ENCODE results near the gene FBXL15. TPM values are rescaled to one million over a fixed set of nuclear protein-coding genes. Genes with fewer than 3 reads are reported as not detected.

FBXL15 gene
- total RNA-seq, 1 experiment from 2014 or later, result 13.7 TPM

Small RNA genes within 50 kb of the gene (small RNA-seq; reads per million reads assigned to genes)
- 7.3 to 125 reads per million in 2 experiments for gene MIR146B

Other genes with a start within 250 kb of the FBXL15 start
- 0.20 TPM in 1 of 2 replicates, not detected in the other for gene ELOVL3, start 194.5 kb upstream of the FBXL15 start, total RNA-seq (2014; rRNA removed; shearing (Covaris generic))
- 0.27 TPM in 1 of 2 replicates, not detected in the other for gene PITX3, start 179.3 kb upstream of the FBXL15 start, total RNA-seq (2014; rRNA removed; shearing (Covaris generic))
- gene GBF1, start 175.3 kb upstream of the FBXL15 start, total RNA-seq (2014; rRNA removed; shearing (Covaris generic)), result 27.6 and 30.5 TPM in 2 replicates
- 51.9 and 58.6 TPM in 2 replicates for gene NFKB2, start 25.1 kb upstream of the FBXL15 start, total RNA-seq (2014; rRNA removed; shearing (Covaris generic))
- 0.29 and 0.32 TPM in 2 replicates for gene PSD, start 2.1 kb upstream of the FBXL15 start, total RNA-seq (2014; rRNA removed; shearing (Covaris generic))
- 51.7 and 55.3 TPM in 2 replicates for gene CUEDC2, start 11.7 kb downstream of the FBXL15 start, total RNA-seq (2014; rRNA removed; shearing (Covaris generic))
- gene C10orf95, start 30.7 kb downstream of the FBXL15 start, total RNA-seq (2014; rRNA removed; shearing (Covaris generic)), result 0.37 and 0.55 TPM in 2 replicates
- gene ACTR1A, start 81.9 kb downstream of the FBXL15 start, total RNA-seq (2014; rRNA removed; shearing (Covaris generic)), result 78.5 and 93.2 TPM in 2 replicates
- 1.9 and 2.2 TPM in 2 replicates for gene SUFU, start 83.1 kb downstream of the FBXL15 start, total RNA-seq (2014; rRNA removed; shearing (Covaris generic))
- 36.9 and 42.6 TPM in 2 replicates for gene TRIM8, start 223.6 kb downstream of the FBXL15 start, total RNA-seq (2014; rRNA removed; shearing (Covaris generic))

Data from NCI-H460 (cell line).